Lower lobe of right lung (tissue), 2 donors: ENCODE data around the gene AP5Z1. TPM values are rescaled to one million over a fixed set of nuclear protein-coding genes. Genes with fewer than 3 reads are reported as not detected.

ENCODE experiments used
- ATAC-seq, 2 donors: fragments of 200-7000 bp; cut with Tn5 transposase; one replicate each; pipeline ENCODE4 v1.9.1; 2020 to 2022; ENCODE audit warnings: mild to moderate bottlenecking in 2 of 2, moderate library complexity in 2 of 2
- DNase-seq: peaks from one replicate; pipeline ENCODE4 v3.0.0-alpha.2; 2020
- H3K27ac ChIP-seq: fragments of 200-600 bp; one replicate; pipeline ENCODE4 v1.8.0; 2022
- H3K27me3 ChIP-seq: fragments of 200-600 bp; one replicate; pipeline ENCODE4 v1.8.0; 2022; ENCODE audit warnings: low read depth
- H3K36me3 ChIP-seq: fragments of 200-600 bp; one replicate; pipeline ENCODE4 v1.8.0; 2022; ENCODE audit warnings: mild to moderate bottlenecking
- H3K4me1 ChIP-seq: fragments of 200-600 bp; one replicate; pipeline ENCODE4 v1.8.0; 2022
- H3K4me3 ChIP-seq: fragments of 200-600 bp; one replicate; pipeline ENCODE4 v1.8.0; 2022; ENCODE audit warnings: mild to moderate bottlenecking
- H3K9me3 ChIP-seq: fragments of 200-600 bp; one replicate; pipeline ENCODE4 v1.8.0; 2022
- CTCF ChIP-seq: fragments of 200-600 bp; IDR thresholded peaks from one replicate; pipeline ENCODE4 v1.8.0; 2022; ENCODE audit warnings: antibody characterized with exemption, mild to moderate bottlenecking
- intact Hi-C: fragments of 100-400 bp; cut with DNase I; formaldehyde crosslinking; loops from one replicate; pipeline ENCODE4 v1.11.0; 2022
- total RNA-seq: library from RNA; stranded (reverse); fragmentation: NEBNext Ultra II Directional; extraction: Animal tissue kit (Norgen Biotek cat#: 25700); gene quantifications from one replicate; pipeline ENCODE4 v1.2.1, GENCODE V29; 2021
- donor health status: DM: no; HTN: yes; CAD: no; lungs with severe emphysema.

AP5Z1 gene
- total RNA-seq, 1 donor from 2014 or later: 50.4 TPM

DNA sequence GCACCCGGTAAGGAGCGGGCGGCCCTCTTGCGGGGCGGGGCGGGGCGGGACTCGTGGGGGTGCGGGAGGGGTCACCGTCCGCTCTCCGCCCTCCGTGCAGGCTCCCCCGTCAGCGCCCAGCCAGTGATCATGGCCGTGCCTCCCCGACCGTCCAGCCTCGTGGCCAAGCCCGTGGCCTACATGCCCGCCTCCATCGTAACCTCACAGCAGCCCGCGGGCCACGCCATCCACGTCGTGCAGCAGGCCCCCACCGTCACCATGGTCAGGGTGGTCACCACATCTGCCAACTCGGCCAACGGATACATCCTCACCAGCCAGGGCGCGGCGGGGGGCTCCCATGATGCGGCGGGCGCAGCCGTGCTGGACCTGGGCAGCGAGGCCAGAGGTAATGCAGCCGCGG, 16.2 kb upstream of the AP5Z1 start:
- no peak for TF ChIP-seq CTCF
- intact Hi-C loops: no loop called here

DNA sequence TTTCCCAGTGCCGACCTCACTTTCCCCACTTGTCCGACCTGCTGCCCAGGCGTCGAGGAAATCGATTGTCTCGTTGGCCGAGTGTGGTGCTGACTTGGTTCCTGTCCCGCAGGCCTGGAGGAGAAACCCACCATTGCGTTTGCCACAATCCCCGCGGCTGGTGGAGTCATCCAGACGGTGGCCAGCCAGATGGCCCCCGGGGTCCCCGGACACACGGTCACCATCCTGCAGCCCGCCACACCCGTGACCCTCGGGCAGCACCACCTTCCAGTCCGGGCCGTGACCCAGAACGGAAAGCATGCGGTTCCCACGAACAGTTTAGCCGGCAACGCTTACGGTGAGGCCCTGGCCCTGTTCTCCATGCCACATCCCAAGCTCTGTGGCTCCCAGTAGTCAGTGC, 14.5 kb upstream of the AP5Z1 start:
- no peak for ATAC-seq
- no peaks in the 10 kb centered on the region for H3K9me3 ChIP-seq
- intact Hi-C loops: no loop called here
- H3K27ac ChIP-seq: no peak overlapping the region
- TF ChIP-seq CTCF: no peak
- peaks cover 98% of the 10 kb centered on the region for H3K36me3 ChIP-seq
- no peak overlapping the region for H3K4me3 ChIP-seq
- no peak for DNase-seq
- H3K4me1 ChIP-seq: no peaks in the 10 kb centered on the region
- H3K27me3 ChIP-seq: no peaks in the 10 kb centered on the region

More for the DNA sequence above, 16.2 kb upstream of the AP5Z1 start:
- no peaks in the 10 kb centered on the region for H3K4me1 ChIP-seq
- no peaks in the 10 kb centered on the region for H3K27me3 ChIP-seq
- H3K9me3 ChIP-seq: no peaks in the 10 kb centered on the region
- DNase-seq (no peak), ATAC-seq (no peak)
- no peak overlapping the region for H3K27ac ChIP-seq
- no peak overlapping the region for H3K4me3 ChIP-seq
- H3K36me3 ChIP-seq: peaks cover 100% of the 10 kb centered on the region

GRCh38 chr7:4762121-4763055, 13.0 kb upstream of the AP5Z1 start:
- H3K4me3 ChIP-seq: no peak overlapping the region
- H3K27ac ChIP-seq: no peak overlapping the region
- DNase-seq (no peak), ATAC-seq (no peak)
- no peak for TF ChIP-seq CTCF
- peaks cover 97% of the 10 kb centered on the region for H3K36me3 ChIP-seq
- H3K27me3 ChIP-seq: no peaks in the 10 kb centered on the region
- intact Hi-C loops: no loop called here
- no peaks in the 10 kb centered on the region for H3K4me1 ChIP-seq
- H3K9me3 ChIP-seq: no peaks in the 10 kb centered on the region

GRCh38 chr7:4763091-4763793, 12.2 kb upstream of the AP5Z1 start:
- ATAC-seq (no peak), DNase-seq (no peak)
- no peak overlapping the region for H3K4me3 ChIP-seq
- no peak overlapping the region for H3K27ac ChIP-seq
- H3K36me3 ChIP-seq: peaks cover 93% of the 10 kb centered on the region
- intact Hi-C loops: no loop called here
- TF ChIP-seq CTCF: no peak
- no peaks in the 10 kb centered on the region for H3K27me3 ChIP-seq
- H3K4me1 ChIP-seq: no peaks in the 10 kb centered on the region
- H3K9me3 ChIP-seq: no peaks in the 10 kb centered on the region

- intact Hi-C loops: no loop called here
- no peaks in the 10 kb centered on the region for H3K27me3 ChIP-seq
- DNase-seq (no peak), ATAC-seq (no peak)
- no peak for TF ChIP-seq CTCF
- H3K27ac ChIP-seq: no peak overlapping the region
- H3K4me3 ChIP-seq: no peak overlapping the region
- H3K9me3 ChIP-seq: no peaks in the 10 kb centered on the region
- peaks cover 87% of the 10 kb centered on the region for H3K36me3 ChIP-seq
- H3K4me1 ChIP-seq: no peaks in the 10 kb centered on the region
These were observed 11.6 kb upstream of the AP5Z1 start for GRCh38 chr7:4763794-4764185.
